Left ventricle myocardium inferior (tissue), 1 donor: Measurements from ENCODE around the gene MB21D2. TPM values are rescaled to one million over a fixed set of nuclear protein-coding genes. Genes with fewer than 3 reads are reported as not detected.

Experiments used
- DNase-seq: peaks from one replicate; pipeline ENCODE4 v3.0.0-alpha.2; 2020
- H3K27ac ChIP-seq: fragments of 200-600 bp; replicated peaks from 2 replicates; pipeline ENCODE4 v1.8.0; 2021
- H3K27me3 ChIP-seq: fragments of 200-600 bp; 2 replicates; pipeline ENCODE4 v1.8.0; 2021; ENCODE audit warnings: low read depth
- H3K36me3 ChIP-seq: fragments of 200-600 bp; 2 replicates; pipeline ENCODE4 v1.8.0; 2021
- H3K4me1 ChIP-seq: fragments of 200-600 bp; 2 replicates; pipeline ENCODE4 v1.8.0; 2021
- H3K4me3 ChIP-seq: fragments of 200-600 bp; 2 replicates; pipeline ENCODE4 v1.8.0; 2021; ENCODE audit warnings: mild to moderate bottlenecking, moderate library complexity
- H3K9me3 ChIP-seq: fragments of 200-600 bp; replicated peaks from 2 replicates; pipeline ENCODE4 v1.8.0; 2021
- CTCF ChIP-seq: fragments of 200-600 bp; IDR thresholded peaks from 2 replicates; pipeline ENCODE4 v1.8.0; 2021; ENCODE audit warnings: antibody characterized with exemption, mild to moderate bottlenecking, borderline replicate concordance
- intact Hi-C: fragments of 100-400 bp; cut with micrococcal nuclease; formaldehyde crosslinking; loops from one replicate; pipeline ENCODE4 v1.11.0; 2022
- total RNA-seq: library from RNA; stranded (reverse); fragmentation: NEBNext Ultra II Directional; extraction: Animal tissue kit (Norgen Biotek cat#: 25700); gene quantifications from one replicate; pipeline ENCODE4 v1.2.1, GENCODE V29; 2021
- donor health status: DM: no; HTN: yes; CAD: no; lungs with severe emphysema.

The MB21D2 gene
- total RNA-seq, 1 donor from 2014 or later = 1.8 TPM

DNA sequence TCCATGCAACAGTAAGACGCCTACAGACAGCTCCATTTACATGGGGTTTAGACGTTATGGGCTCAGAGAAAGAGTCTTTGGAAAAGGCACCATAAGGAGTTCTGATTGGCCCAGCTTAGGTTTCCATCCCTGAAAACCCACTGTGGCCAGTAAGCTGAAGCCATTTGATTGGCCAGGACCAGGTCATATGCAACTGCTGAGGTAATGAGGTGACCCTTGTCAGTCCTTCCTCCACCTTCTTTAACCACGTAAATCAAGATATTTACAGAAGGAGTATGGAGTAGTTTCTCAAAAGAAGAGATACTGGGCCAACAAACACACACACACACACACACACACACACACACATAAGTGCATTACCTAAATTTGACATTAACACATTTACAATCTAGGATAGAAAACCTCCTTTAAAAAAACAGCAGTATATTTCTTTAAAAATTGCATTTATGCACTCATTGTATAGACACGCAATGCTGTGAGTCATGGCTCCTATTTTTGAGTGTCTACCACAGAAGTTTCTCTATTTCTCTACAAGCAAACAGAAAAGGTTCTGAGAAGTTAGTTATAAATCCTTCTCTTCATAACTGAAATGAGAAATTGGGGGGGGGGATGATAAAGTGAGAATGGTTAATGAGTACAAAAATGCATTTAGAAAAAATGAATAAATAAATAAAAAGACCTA, 16.3 kb upstream of the MB21D2 start:
- Histone ChIP-seq H3K27me3 (no peaks in the 10 kb centered on the region), H3K36me3 (no peaks in the 10 kb centered on the region), H3K4me3 (no peak overlapping the region), H3K9me3 (no peaks in the 10 kb centered on the region), H3K27ac (no peak overlapping the region), H3K4me1 (no peaks in the 10 kb centered on the region)
- DNase-seq = no peak
- intact Hi-C loops = no loop called here
- no peak for TF ChIP-seq CTCF

DNA sequence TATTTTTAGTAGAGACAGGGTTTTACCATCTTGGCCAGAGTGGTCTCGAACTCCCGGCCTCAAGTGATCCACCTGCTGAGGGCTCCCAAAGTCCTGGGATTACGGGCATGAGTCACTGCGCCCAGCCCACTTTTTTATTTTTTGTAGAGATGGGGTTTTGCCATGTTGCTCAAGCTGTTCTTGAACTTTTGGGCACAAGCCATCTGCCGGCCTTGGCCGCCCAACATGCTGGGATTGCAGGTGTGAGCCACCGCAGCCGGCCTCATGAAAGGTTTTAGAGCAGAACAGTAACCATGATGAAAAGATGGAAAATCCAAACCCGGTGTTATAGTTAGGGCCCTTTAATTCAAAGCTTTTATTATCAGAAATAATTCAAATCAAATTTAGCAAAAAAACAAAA, 15.6 kb upstream of the MB21D2 start:
- intact Hi-C loops = no loop called here
- Histone ChIP-seq H3K27me3 (no peaks in the 10 kb centered on the region), H3K27ac (no peak overlapping the region), H3K9me3 (no peaks in the 10 kb centered on the region), H3K4me1 (no peaks in the 10 kb centered on the region), H3K4me3 (no peak overlapping the region), H3K36me3 (no peaks in the 10 kb centered on the region)
- no peak for DNase-seq
- no peak for TF ChIP-seq CTCF

GRCh38 chr3:192931825-192932224, 14.2 kb upstream of the MB21D2 start:
- Histone ChIP-seq H3K36me3 (no peaks in the 10 kb centered on the region), H3K27me3 (no peaks in the 10 kb centered on the region), H3K9me3 (no peaks in the 10 kb centered on the region), H3K4me1 (no peaks in the 10 kb centered on the region), H3K4me3 (no peak overlapping the region), H3K27ac (no peak overlapping the region)
- TF ChIP-seq CTCF = no peak
- no peak for DNase-seq
- intact Hi-C loops = no loop called here

- intact Hi-C loops = no loop called here
- Histone ChIP-seq H3K4me1 (no peaks in the 10 kb centered on the region), H3K4me3 (no peak overlapping the region), H3K27me3 (no peaks in the 10 kb centered on the region), H3K27ac (no peak overlapping the region), H3K36me3 (no peaks in the 10 kb centered on the region), H3K9me3 (no peaks in the 10 kb centered on the region)
- DNase-seq = no peak
- no peak for TF ChIP-seq CTCF
Observed at GRCh38 chr3:192930577-192930976, 12.9 kb upstream of the MB21D2 start.

DNA sequence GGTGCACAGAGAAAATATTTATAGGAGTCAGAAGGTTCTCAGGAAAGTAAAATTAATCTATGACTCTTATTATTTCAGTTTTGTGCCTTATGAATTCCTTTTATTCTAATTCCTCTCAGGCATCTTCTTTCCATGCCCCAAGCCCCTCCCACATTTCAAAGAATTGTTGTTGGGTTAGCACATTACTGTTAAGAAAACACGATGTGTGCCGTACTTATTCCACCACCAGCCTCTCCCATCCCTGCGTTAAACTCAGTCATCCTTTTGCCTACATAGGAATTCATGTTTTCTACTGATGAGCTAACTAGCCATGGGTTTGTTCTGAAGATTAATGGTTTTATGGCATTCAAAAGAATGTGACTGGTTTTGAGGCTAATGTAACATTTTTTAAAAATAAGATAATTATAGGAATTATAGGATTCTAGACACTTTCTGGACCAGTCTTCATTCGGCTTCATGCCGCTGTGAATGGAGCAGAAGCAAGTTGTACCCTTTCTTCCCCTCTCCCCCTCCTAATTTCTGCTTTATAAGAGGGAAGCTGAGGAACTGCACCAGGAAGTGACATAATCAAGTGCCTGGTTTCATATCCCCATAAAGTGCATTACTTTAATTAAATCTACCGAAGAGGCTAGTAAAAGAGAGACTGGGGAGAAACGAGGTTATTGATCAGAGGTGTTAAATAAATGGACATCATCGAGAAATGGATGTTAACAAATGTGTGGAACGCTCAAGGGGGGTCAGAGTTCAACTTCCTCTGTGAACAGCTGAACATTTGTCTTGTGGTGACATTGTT, 12.3 kb upstream of the MB21D2 start:
- intact Hi-C loops = no loop called here
- no peak overlapping the region for H3K27ac ChIP-seq
- H3K27me3 ChIP-seq = no peaks in the 10 kb centered on the region
- no peak for DNase-seq
- H3K9me3 ChIP-seq = no peaks in the 10 kb centered on the region
- TF ChIP-seq CTCF = no peak
- no peaks in the 10 kb centered on the region for H3K36me3 ChIP-seq
- H3K4me3 ChIP-seq = no peak overlapping the region
- H3K4me1 ChIP-seq = no peaks in the 10 kb centered on the region
